Neural cell (in vitro differentiated cells): Measurements from ENCODE around the gene CASTOR2.
"Not testable (repeated sequence)": the region's sequence is repeated elsewhere in the genome, so short reads cannot be mapped to it uniquely, and the experiment has no call there.

ENCODE experiments used
- EP300 ChIP-seq: fragments of 450-650 bp; conservative IDR thresholded peaks from 2 replicates; pipeline ENCODE4 v1.6.1; 2014; ENCODE audit warnings: antibody characterized with exemption, mild to moderate bottlenecking, moderate library complexity; ENCODE audit not compliant: poor library complexity, severe bottlenecking
- MXI1 ChIP-seq: fragments of 450-650 bp; conservative IDR thresholded peaks from 2 replicates; pipeline ENCODE4 v1.6.1; 2014; ENCODE audit warnings: antibody characterized with exemption, mild to moderate bottlenecking; ENCODE audit not compliant: poor library complexity, severe bottlenecking
- POLR2AphosphoS5 ChIP-seq: IDR thresholded peaks from 2 replicates; pipeline ENCODE4 v1.6.1; 2012
- REST ChIP-seq: IDR thresholded peaks from 2 replicates; pipeline ENCODE4 v1.6.1; 2012; ENCODE audit warnings: borderline replicate concordance
- TAF1 ChIP-seq: IDR thresholded peaks from 2 replicates; pipeline ENCODE4 v1.6.1; 2012; ENCODE audit warnings: low read depth
- TF ChIP-seq, protein P1 (sequence below): fragments of 450-650 bp; IDR thresholded peaks from 2 replicates; pipeline ENCODE4 v1.5.1; 2014; ENCODE audit warnings: antibody characterized with exemption, mild to moderate bottlenecking, moderate library complexity; ENCODE audit not compliant: poor library complexity, severe bottlenecking

DNA sequence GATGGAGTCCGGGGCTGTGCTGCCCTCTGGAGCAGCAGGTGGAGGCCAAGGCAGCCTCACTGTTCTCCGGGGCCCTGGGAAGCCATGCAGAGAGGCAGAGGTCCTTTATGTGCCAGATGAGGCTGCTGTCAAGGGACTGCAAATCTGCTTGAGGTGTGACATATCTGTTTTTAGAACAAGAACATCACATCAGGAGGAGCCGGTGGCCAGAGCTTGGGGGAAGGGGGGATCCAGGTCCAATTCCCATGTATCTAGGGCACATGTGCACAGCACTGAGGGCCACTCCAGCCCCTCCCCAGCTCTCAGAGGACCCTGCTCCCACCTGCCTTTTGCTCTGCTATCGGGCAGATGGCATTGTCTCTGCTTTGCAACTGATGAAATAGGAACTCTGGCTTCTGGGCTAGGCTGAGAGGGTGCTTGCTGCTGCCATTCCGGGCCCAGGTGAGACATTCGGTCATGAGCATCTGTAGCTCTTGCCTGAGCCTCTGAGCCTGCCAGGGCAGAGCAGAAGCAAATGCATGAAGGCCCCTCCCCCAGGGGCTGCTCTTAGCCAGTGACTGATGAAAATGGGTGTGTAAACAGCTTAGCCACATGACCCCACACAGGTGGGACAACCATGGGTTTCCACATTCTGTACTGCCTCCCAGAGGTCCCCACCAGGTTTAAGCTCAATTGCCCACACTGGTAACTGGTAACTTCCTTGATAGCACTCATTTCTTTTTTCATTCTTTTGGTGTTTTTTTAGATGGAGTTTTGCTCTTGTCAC lies 32.8 kb upstream of the CASTOR2 start:
- TF ChIP-seq REST, EP300, POLR2AphosphoS5, MXI1, TAF1: not testable (repeated sequence)
- TF ChIP-seq, protein P1, sequence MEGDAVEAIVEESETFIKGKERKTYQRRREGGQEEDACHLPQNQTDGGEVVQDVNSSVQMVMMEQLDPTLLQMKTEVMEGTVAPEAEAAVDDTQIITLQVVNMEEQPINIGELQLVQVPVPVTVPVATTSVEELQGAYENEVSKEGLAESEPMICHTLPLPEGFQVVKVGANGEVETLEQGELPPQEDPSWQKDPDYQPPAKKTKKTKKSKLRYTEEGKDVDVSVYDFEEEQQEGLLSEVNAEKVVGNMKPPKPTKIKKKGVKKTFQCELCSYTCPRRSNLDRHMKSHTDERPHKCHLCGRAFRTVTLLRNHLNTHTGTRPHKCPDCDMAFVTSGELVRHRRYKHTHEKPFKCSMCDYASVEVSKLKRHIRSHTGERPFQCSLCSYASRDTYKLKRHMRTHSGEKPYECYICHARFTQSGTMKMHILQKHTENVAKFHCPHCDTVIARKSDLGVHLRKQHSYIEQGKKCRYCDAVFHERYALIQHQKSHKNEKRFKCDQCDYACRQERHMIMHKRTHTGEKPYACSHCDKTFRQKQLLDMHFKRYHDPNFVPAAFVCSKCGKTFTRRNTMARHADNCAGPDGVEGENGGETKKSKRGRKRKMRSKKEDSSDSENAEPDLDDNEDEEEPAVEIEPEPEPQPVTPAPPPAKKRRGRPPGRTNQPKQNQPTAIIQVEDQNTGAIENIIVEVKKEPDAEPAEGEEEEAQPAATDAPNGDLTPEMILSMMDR = not testable (repeated sequence)
